IMR-90 (cell line): ENCODE data around the gene TRHDE. TPM values are rescaled to one million over a fixed set of nuclear protein-coding genes. Genes with fewer than 3 reads are reported as not detected.

ENCODE experiments used
- ATAC-seq: fragments of 200-7000 bp; cut with Tn5 transposase; 2 replicates; pipeline ENCODE4 v1.9.1; 2020; ENCODE audit warnings: low read depth, mild to moderate bottlenecking, moderate library complexity
- BruUV-seq: library from RNA; stranded (reverse); fragments of 400-500 nt; replicated peaks from 2 replicates; lab custom pipeline; 2021; lab: Mats Ljungman, UMichigan
- CTCF ChIA-PET: fragments of 300-600 bp; formaldehyde crosslinking; extraction: SDS; loops from one replicate; lab custom pipeline; 2021; ENCODE audit warnings: antibody characterized with exemption; lab: Yijun Ruan, JAX
- POLR2A ChIA-PET: fragments of 300-600 bp; sonication (Branson Sonifier 250); formaldehyde crosslinking; loops from one replicate; lab custom pipeline; 2022; ENCODE audit warnings: antibody characterized with exemption; ENCODE audit not compliant: unreplicated experiment; lab: Charles Lee
- DNase-seq: peaks from one replicate; pipeline ENCODE4 v3.0.0; 2013
- H2AFZ ChIP-seq: replicated peaks from 2 replicates; pipeline ENCODE3; 2013; ENCODE audit warnings: low read length, mild to moderate bottlenecking; ENCODE audit not compliant: poor library complexity
- H2AK5ac ChIP-seq: 2 replicates; pipeline ENCODE4 v1.6.1; 2013; ENCODE audit warnings: low read depth, low read length, inconsistent platforms
- H2AK9ac ChIP-seq: replicated peaks from 2 replicates; pipeline ENCODE3; 2013; ENCODE audit warnings: mild to moderate bottlenecking, low read depth, low read length, moderate library complexity; ENCODE audit not compliant: poor library complexity
- H2BK120ac ChIP-seq: 2 replicates; pipeline ENCODE4 v1.6.1; 2013; ENCODE audit warnings: low read depth, low read length, inconsistent platforms
- H2BK15ac ChIP-seq: 3 replicates; pipeline ENCODE4 v1.6.1; 2013; ENCODE audit warnings: low read depth, low read length, inconsistent platforms
- H2BK20ac ChIP-seq: 2 replicates; pipeline ENCODE4 v1.6.1; 2013; ENCODE audit warnings: low read depth, mild to moderate bottlenecking, inconsistent platforms, low read length, moderate library complexity
- H2BK5ac ChIP-seq: 2 replicates; pipeline ENCODE4 v1.6.1; 2013; ENCODE audit warnings: mild to moderate bottlenecking, low read depth, low read length, inconsistent platforms; ENCODE audit not compliant: poor library complexity, severe bottlenecking
- H3K14ac ChIP-seq: replicated peaks from 2 replicates; pipeline ENCODE4 v1.6.1; 2013; ENCODE audit warnings: low read depth, low read length, inconsistent platforms
- H3K18ac ChIP-seq: 2 replicates; pipeline ENCODE4 v1.6.1; 2013; ENCODE audit warnings: low read depth, low read length, control low read depth
- H3K23ac ChIP-seq: 2 replicates; pipeline ENCODE4 v1.6.1; 2013; ENCODE audit warnings: low read depth, low read length, inconsistent platforms
- H3K27ac ChIP-seq: 2 replicates; pipeline ENCODE4 v1.5.1; 2013; ENCODE audit warnings: mild to moderate bottlenecking, control low read depth, low read length; ENCODE audit not compliant: insufficient read depth
- H3K27me3 ChIP-seq: 2 replicates; pipeline ENCODE4 v1.6.1; 2013; ENCODE audit warnings: low read length; ENCODE audit not compliant: control insufficient read depth, insufficient read depth
- H3K36me3 ChIP-seq: 2 replicates; pipeline ENCODE4 v1.6.1; 2013; ENCODE audit warnings: low read length, mixed read lengths; ENCODE audit not compliant: control insufficient read depth, insufficient read depth
- H3K4ac ChIP-seq: 2 replicates; pipeline ENCODE4 v1.6.1; 2013; ENCODE audit warnings: low read depth, low read length, inconsistent platforms
- H3K4me1 ChIP-seq: 2 replicates; pipeline ENCODE4 v1.6.1; 2013; ENCODE audit warnings: low read length, mixed read lengths; ENCODE audit not compliant: control insufficient read depth, insufficient read depth
- H3K4me2 ChIP-seq: 2 replicates; pipeline ENCODE4 v1.6.1; 2013; ENCODE audit warnings: low read depth, mild to moderate bottlenecking, control low read depth, low read length, moderate library complexity
- H3K4me3 ChIP-seq: 2 replicates; pipeline ENCODE4 v1.5.1; 2013; ENCODE audit warnings: low read depth, mild to moderate bottlenecking, control low read depth, low read length, moderate library complexity; ENCODE audit not compliant: insufficient read depth
- H3K56ac ChIP-seq: 2 replicates; pipeline ENCODE4 v1.6.1; 2013; ENCODE audit warnings: low read length, inconsistent platforms; ENCODE audit not compliant: insufficient read depth; ENCODE audit errors: extremely low read depth
- H3K79me1 ChIP-seq, 2 experiments: 2 replicates each; pipeline ENCODE4 v1.6.1; 2013; ENCODE audit warnings: low read length in 2 of 2, inconsistent platforms in 1 of 2, low read depth in 1 of 2
- H3K9ac ChIP-seq: 2 replicates; pipeline ENCODE4 v1.6.1; 2013; ENCODE audit warnings: low read depth, low read length, control low read depth
- H3K9me1 ChIP-seq: 2 replicates; pipeline ENCODE4 v1.6.1; 2013; ENCODE audit warnings: low read length, inconsistent platforms; ENCODE audit not compliant: insufficient read depth
- H3K9me3 ChIP-seq: 2 replicates; pipeline ENCODE4 v1.6.1; 2013; ENCODE audit warnings: low read length; ENCODE audit not compliant: control insufficient read depth, insufficient read depth
- H4K20me1 ChIP-seq: 2 replicates; pipeline ENCODE4 v1.6.1; 2013; ENCODE audit warnings: low read length, inconsistent platforms; ENCODE audit not compliant: insufficient read depth
- H4K5ac ChIP-seq: 2 replicates; pipeline ENCODE4 v1.6.1; 2013; ENCODE audit warnings: mild to moderate bottlenecking, low read depth, low read length, control low read depth
- H4K8ac ChIP-seq, 2 experiments: 2 replicates each; pipeline ENCODE4 v1.6.1; 2013; ENCODE audit warnings: low read depth in 2 of 2, low read length in 2 of 2, control low read depth in 1 of 2, inconsistent platforms in 1 of 2
- H4K91ac ChIP-seq: 2 replicates; pipeline ENCODE4 v1.6.1; 2013; ENCODE audit warnings: low read depth, low read length, inconsistent platforms; ENCODE audit not compliant: insufficient read depth
- CEBPB ChIP-seq: IDR thresholded peaks from 2 replicates; pipeline ENCODE4 v1.6.1; 2012; ENCODE audit warnings: low read depth, low read length, improper control_type of control experiment
- CHD1 ChIP-seq: IDR thresholded peaks from 2 replicates; pipeline ENCODE4 v1.6.1; 2012; ENCODE audit warnings: low read depth, low read length, improper control_type of control experiment
- FOS ChIP-seq: fragments of 150-350 bp; IDR thresholded peaks from 2 replicates; pipeline ENCODE4 v1.6.1; 2016; ENCODE audit warnings: low read depth, low read length
- MAZ ChIP-seq: IDR thresholded peaks from 2 replicates; pipeline ENCODE4 v1.6.1; 2012; ENCODE audit warnings: low read depth, mild to moderate bottlenecking, low read length, improper control_type of control experiment, moderate library complexity, borderline replicate concordance
- RAD21 ChIP-seq: IDR thresholded peaks from 2 replicates; pipeline ENCODE4 v1.6.1; 2012; ENCODE audit warnings: low read length, improper control_type of control experiment
- SMC3 ChIP-seq: fragments of 150-350 bp; IDR thresholded peaks from 2 replicates; pipeline ENCODE4 v1.6.1; 2016; ENCODE audit warnings: low read depth, mild to moderate bottlenecking, antibody characterized with exemption, low read length, moderate library complexity
- WGBS, 2 experiments: methylation state at CpG; one replicate each; pipeline versions ENCODE4 v1.1.5 to v1.1.7; 2013; ENCODE audit warnings: missing lambda C conversion rate in 2 of 2; ENCODE audit not compliant: insufficient read length in 1 of 2; ENCODE audit errors: extremely low coverage in 2 of 2; 5-methylcytosine and 5-hydroxymethylcytosine counted together
- dilution Hi-C: fragments of 300-500 bp; cut with HindIII; formaldehyde crosslinking; loops from one replicate; pipeline ENCODE4 v1.14.3; 2018; ENCODE audit warnings: low sequenced_read_pairs; ENCODE audit not compliant: unreplicated experiment
- in situ Hi-C: fragments of 300-500 bp; cut with MboI; formaldehyde crosslinking; loops from 3 replicates; pipeline ENCODE4 v1.14.3; 2019; ENCODE audit warnings: low sequenced_read_pairs, inconsistent platforms, mixed read lengths
- intact Hi-C: fragments of 100-400 bp; cut with micrococcal nuclease; formaldehyde crosslinking; loops from 2 replicates; pipeline ENCODE4 v1.10.0; 2022
- polyA plus RNA-seq, 3 experiments: library from polyadenylated mRNA; depleted of rRNA; stranded (reverse); fragments of >200 nt; gene quantifications; 2 replicates each; pipeline ENCODE4 v1.2.3, GENCODE V29; 2012; ENCODE audit warnings: low replicate concordance in 1 of 3
- total RNA-seq: library from RNA; depleted of rRNA; stranded (reverse); fragments of >200 nt; gene quantifications from 2 replicates; pipeline ENCODE4 v1.2.3, GENCODE V29; 2012

Gene TRHDE
- total and polyA plus RNA-seq, 2 of the 4 experiments (the other 2 are of a cell fraction) = 33.7 to 65.1 TPM

DNA sequence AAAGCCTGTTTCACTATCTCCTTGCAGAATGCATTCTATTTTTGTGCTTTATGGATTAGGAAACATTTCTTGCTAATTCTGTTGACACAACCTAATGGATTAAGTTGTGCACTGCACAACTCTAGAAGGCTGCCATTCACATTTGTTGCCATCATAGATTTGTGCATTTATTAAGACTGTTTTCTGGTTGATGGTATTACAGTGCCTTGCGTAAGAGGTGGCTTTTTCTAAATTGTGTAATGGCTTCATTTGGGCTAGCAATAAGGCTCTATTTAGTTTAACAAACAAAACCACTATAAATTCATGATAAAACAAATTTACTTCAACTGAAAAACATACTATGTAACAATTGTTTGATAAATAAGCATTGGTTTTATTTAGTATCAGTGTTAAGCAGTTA, 175.9 kb downstream of the TRHDE start:
- WGBS, 2 experiments = no CpG with 5 or more reads among the region's 1 CpG
- POLR2A ChIA-PET = no interaction called here
- H4K5ac ChIP-seq = no peak overlapping the region
- H3K14ac ChIP-seq = no peak overlapping the region
- no peak overlapping the region for H3K9ac ChIP-seq
- no peak overlapping the region for H2AFZ ChIP-seq
- H4K91ac ChIP-seq = no peak overlapping the region
- H3K9me3 ChIP-seq = no peaks in the 10 kb centered on the region
- no peak overlapping the region for H2BK5ac ChIP-seq
- H3K9me1 ChIP-seq = no peaks in the 10 kb centered on the region
- dilution Hi-C loops (no loop called here), intact Hi-C loops (no loop called here), in situ Hi-C loops (no loop called here)
- peaks cover 0 to 25% of the 10 kb centered on the region in 2 experiments; a peak in 3 of 4 replicates for H3K79me1 ChIP-seq
- no peak overlapping the region for H3K23ac ChIP-seq
- CTCF ChIA-PET = no interaction called here
- no peak for ATAC-seq
- H4K8ac ChIP-seq = no peak overlapping the region
- no peak overlapping the region for H3K4me3 ChIP-seq
- BruUV-seq = no TSS peak
- no peak overlapping the region for H3K27ac ChIP-seq
- H2BK120ac ChIP-seq = no peak overlapping the region
- no peak overlapping the region for H3K18ac ChIP-seq
- no peaks in the 10 kb centered on the region for H3K36me3 ChIP-seq
- H3K56ac ChIP-seq = no peak overlapping the region
- H2BK15ac ChIP-seq = no peak overlapping the region
- DNase-seq = peak; percentile 15
- H3K4me2 ChIP-seq = no peak overlapping the region
- no peak overlapping the region for H2BK20ac ChIP-seq
- H4K20me1 ChIP-seq = no peaks in the 10 kb centered on the region
- no peak overlapping the region for H2AK5ac ChIP-seq
- H3K27me3 ChIP-seq = no peaks in the 10 kb centered on the region
- H3K4ac ChIP-seq = no peak overlapping the region
- no peak for TF ChIP-seq RAD21
- no peak for TF ChIP-seq MAZ
- TF ChIP-seq CHD1 = no peak
- TF ChIP-seq CEBPB = peak; percentile 76
- TF ChIP-seq FOS = no peak
- TF ChIP-seq SMC3 = no peak
- H3K4me1 ChIP-seq = no peaks in the 10 kb centered on the region
- H2AK9ac ChIP-seq = no peak overlapping the region
